Colonic mucosa (tissue), 4 donors: ENCODE results near the gene SPOCK2. TPM values are rescaled to one million over a fixed set of nuclear protein-coding genes. Genes with fewer than 3 reads are reported as not detected.
A peak's percentile ranks its signal among the peaks of the same experiment; 100 is the strongest.

Experiments used
- DNase-seq: peaks from one replicate; pipeline ENCODE4 v3.0.0-alpha.2; 2020
- H3K27ac ChIP-seq: fragments of 200-600 bp; one replicate; pipeline ENCODE4 v1.8.0; 2021
- H3K27me3 ChIP-seq: fragments of 200-600 bp; one replicate; pipeline ENCODE4 v1.8.0; 2021
- H3K36me3 ChIP-seq: fragments of 200-600 bp; one replicate; pipeline ENCODE4 v1.8.0; 2021
- H3K4me1 ChIP-seq: fragments of 200-600 bp; one replicate; pipeline ENCODE4 v1.8.0; 2021; ENCODE audit warnings: mild to moderate bottlenecking
- H3K4me3 ChIP-seq: fragments of 200-600 bp; one replicate; pipeline ENCODE4 v1.8.0; 2021
- H3K9ac ChIP-seq, 2 donors: one replicate each; pipeline ENCODE4 v1.7.0; 2013; ENCODE audit warnings: control low read depth in 2 of 2, low read depth in 2 of 2, low read length in 2 of 2
- H3K9me3 ChIP-seq: fragments of 200-600 bp; one replicate; pipeline ENCODE4 v1.8.0; 2021
- intact Hi-C: fragments of 100-400 bp; cut with DNase I; formaldehyde crosslinking; loops from one replicate; pipeline ENCODE4 v1.14.1; 2022
- total RNA-seq, 2 donors: library from RNA; stranded (reverse); fragmentation: NEBNext Ultra II Directional in 1 of 2; extraction: Animal tissue kit (Norgen Biotek cat#: 25700) in 1 of 2; gene quantifications; one replicate each; pipeline ENCODE4 v1.2.1, GENCODE V29; 2021
- TF ChIP-seq, protein P1 (sequence below): fragments of 200-600 bp; IDR thresholded peaks from one replicate; pipeline ENCODE4 v1.8.0; 2022; ENCODE audit warnings: antibody characterized with exemption, mild to moderate bottlenecking
- donor health status: healthy.
- donor health status: DM: no; HTN: no; CAD: no.
- donor health status: DM: no; HTN: no; CAD: no.

SPOCK2 gene
- total RNA-seq, 2 donors from 2014 or later = 4.7 to 6.5 TPM

DNA sequence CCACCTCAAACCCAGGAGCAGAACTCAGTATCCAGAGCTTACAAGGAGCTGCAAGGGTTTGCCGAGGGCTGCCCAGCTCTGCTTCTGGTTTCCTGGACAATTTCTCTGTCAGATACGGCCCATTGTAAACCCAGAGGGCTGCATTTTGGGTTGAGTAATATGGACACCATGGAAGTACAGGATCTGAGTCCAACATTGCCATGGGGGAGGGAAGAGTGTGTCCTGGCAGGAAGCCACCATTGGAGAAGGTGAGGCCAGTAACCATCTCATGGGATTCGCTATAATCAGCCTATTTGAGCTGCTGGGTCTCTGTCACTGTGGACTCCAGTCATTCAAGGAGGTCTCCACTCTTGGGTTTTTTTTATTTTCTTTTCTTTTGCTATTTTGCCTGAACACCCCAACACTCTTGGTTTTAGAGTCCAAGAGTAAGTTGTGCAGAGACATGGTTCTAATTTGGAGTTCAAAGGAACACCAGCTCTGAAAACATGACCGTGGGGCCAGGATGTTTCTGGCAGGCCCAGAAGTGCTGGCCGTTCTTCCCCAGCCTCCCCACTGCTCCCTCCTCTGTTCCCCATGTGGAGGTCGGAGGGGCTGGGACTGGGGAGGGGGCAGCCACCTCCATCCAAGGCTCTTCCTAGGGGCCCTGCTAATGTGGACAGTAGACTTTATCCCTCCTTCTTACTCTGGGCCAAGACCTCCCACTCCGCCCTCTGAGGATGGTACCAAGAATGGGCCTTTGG lies 77.9 kb downstream of the SPOCK2 start:
- no peaks in the 10 kb centered on the region for H3K4me1 ChIP-seq
- TF ChIP-seq, protein P1, sequence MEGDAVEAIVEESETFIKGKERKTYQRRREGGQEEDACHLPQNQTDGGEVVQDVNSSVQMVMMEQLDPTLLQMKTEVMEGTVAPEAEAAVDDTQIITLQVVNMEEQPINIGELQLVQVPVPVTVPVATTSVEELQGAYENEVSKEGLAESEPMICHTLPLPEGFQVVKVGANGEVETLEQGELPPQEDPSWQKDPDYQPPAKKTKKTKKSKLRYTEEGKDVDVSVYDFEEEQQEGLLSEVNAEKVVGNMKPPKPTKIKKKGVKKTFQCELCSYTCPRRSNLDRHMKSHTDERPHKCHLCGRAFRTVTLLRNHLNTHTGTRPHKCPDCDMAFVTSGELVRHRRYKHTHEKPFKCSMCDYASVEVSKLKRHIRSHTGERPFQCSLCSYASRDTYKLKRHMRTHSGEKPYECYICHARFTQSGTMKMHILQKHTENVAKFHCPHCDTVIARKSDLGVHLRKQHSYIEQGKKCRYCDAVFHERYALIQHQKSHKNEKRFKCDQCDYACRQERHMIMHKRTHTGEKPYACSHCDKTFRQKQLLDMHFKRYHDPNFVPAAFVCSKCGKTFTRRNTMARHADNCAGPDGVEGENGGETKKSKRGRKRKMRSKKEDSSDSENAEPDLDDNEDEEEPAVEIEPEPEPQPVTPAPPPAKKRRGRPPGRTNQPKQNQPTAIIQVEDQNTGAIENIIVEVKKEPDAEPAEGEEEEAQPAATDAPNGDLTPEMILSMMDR = no peak
- H3K9ac ChIP-seq = peak overlapping the region in 1 of 2 donors; percentile 22

DNA sequence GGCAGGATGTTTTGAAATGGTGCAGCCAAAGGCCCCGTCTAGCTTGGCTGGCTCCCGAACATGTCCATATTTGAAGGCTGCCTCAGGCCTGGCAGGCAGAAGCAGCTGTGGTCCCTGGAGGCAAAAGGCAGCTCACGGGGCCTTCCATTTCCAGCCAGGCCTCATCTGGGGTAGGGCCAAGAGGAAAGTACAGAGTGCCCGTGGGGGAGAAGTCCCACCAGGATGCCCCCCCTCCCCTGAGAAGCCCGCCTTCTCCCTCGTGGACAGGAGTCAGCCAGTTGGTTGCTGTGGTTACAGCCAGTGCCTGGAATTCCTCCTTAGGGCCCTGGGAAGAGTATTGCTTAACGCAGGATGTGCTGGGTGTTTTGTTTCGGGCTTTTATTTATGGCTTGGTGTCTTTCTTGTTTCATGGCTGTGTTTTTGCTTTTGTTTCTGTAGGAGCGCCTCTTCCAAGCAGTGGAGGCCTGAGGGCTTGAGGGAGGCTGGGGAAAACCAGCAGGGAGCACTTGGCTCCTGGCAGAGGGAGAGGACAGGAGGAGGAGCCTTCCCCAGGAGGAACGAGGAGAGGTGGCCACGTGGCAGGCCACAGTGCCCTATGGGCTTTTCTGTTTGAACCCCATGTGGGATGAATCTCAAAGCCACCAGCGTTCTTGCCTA lies 78.8 kb downstream of the SPOCK2 start:
- TF ChIP-seq, protein P1 = no peak
- peak; percentile 71 for DNase-seq
- Histone ChIP-seq H3K4me1 (no peaks in the 10 kb centered on the region), H3K9ac (peak overlapping the region in 1 of 2 donors; percentile 22), H3K27me3 (no peaks in the 10 kb centered on the region), H3K4me3 (no peak overlapping the region), H3K27ac (peak overlapping the region; percentile 45), H3K36me3 (no peaks in the 10 kb centered on the region), H3K9me3 (no peaks in the 10 kb centered on the region)
- intact Hi-C loops = no loop called here

More for the DNA sequence above, 77.9 kb downstream of the SPOCK2 start:
- H3K27me3 ChIP-seq = no peaks in the 10 kb centered on the region
- intact Hi-C loops = no loop called here
- DNase-seq = no peak
- no peak overlapping the region for H3K4me3 ChIP-seq
- no peaks in the 10 kb centered on the region for H3K36me3 ChIP-seq
- peak overlapping the region; percentile 45 for H3K27ac ChIP-seq
- H3K9me3 ChIP-seq = no peaks in the 10 kb centered on the region

DNA sequence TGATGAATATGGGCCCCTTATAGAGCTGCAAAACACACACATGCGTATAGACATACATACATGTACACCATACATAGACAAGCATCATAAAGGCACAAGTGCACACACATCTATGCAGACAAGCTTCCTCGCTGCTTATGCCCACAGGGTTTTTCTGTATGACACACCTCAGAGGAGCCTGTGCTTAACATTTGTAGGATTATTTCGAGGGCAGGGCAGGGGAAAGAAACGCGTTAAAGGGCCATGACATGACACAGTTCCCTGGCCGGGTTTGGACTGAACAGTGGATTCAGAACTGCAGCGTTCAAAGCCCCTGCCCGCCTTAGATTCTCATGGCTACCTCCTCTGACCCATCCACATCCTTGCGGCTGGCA lies 79.3 kb downstream of the SPOCK2 start:
- H3K27me3 ChIP-seq = no peaks in the 10 kb centered on the region
- peak overlapping the region; percentile 22 to 41 for H3K9ac ChIP-seq
- H3K4me1 ChIP-seq = no peaks in the 10 kb centered on the region
- H3K36me3 ChIP-seq = no peaks in the 10 kb centered on the region
- DNase-seq = no peak
- intact Hi-C loops = no loop called here
- peak overlapping the region; percentile 45 for H3K27ac ChIP-seq
- no peaks in the 10 kb centered on the region for H3K9me3 ChIP-seq
- TF ChIP-seq, protein P1 = no peak
- H3K4me3 ChIP-seq = no peak overlapping the region

Other genes starting within 250 kb of the SPOCK2 start
- gene PSAP, start 237.3 kb downstream of the SPOCK2 start, total RNA-seq = 100 to 1,000 TPM; 363 to 629 TPM
- gene CHST3, start 124.2 kb downstream of the SPOCK2 start, total RNA-seq = 1 to 10 TPM; 2.5 to 3.4 TPM
- gene ANAPC16, start 127.5 kb upstream of the SPOCK2 start, total RNA-seq = 10 to 100 TPM; 63.2 to 85.2 TPM
- gene ASCC1, start 127.7 kb upstream of the SPOCK2 start, total RNA-seq = 10 to 100 TPM; 16.2 to 19.2 TPM
- gene DDIT4, start 185.4 kb upstream of the SPOCK2 start, total RNA-seq = 100 to 1,000 TPM in 1 of 2 donors, 10 to 100 TPM in 1; 45.5 to 147 TPM